Activated CD4-positive, alpha-beta T cell treated with anti-CD3 and anti-CD28 coated beads, Interleukin-10, Interleukin-2, amounts not matched to agents 100 ng/mL and 50 ng/mL, durations not matched to agents 16 hours and 8 hours (primary cell): ENCODE measurements around the gene SARDH.
"Not testable (repeated sequence)": the region's sequence is repeated elsewhere in the genome, so short reads cannot be mapped to it uniquely, and the experiment has no call there.

Experiments used
- DNase-seq: peaks from one replicate; pipeline ENCODE4 v3.0.0-alpha.2; 2020

SARDH gene

GRCh38 chr9:133759146-133759900 lies 21.2 kb upstream of the SARDH start:
- DNase-seq, result no peak

- no peak for DNase-seq
These were observed 20.1 kb upstream of the SARDH start for GRCh38 chr9:133758228-133758627.

- DNase-seq, result no peak
These were observed 16.6 kb upstream of the SARDH start for GRCh38 chr9:133754688-133755227.

- DNase-seq, result no peak
These were observed 16.0 kb upstream of the SARDH start for GRCh38 chr9:133754187-133754586.

GRCh38 chr9:133752739-133753446 lies 14.7 kb upstream of the SARDH start:
- no peak for DNase-seq

- no peak for DNase-seq
These were observed 13.0 kb upstream of the SARDH start for GRCh38 chr9:133750982-133751649.

GRCh38 chr9:133747309-133747708 lies 9.2 kb upstream of the SARDH start:
- DNase-seq, result no peak

GRCh38 chr9:133744528-133744927 lies 6.4 kb upstream of the SARDH start:
- DNase-seq, result not testable (repeated sequence)

GRCh38 chr9:133742849-133743444 lies 4.8 kb upstream of the SARDH start:
- DNase-seq, result peak; percentile 69

- DNase-seq, result no peak
These were observed 4.1 kb upstream of the SARDH start for GRCh38 chr9:133742251-133742650.

GRCh38 chr9:133741716-133742115 lies 3.6 kb upstream of the SARDH start:
- DNase-seq, result no peak

GRCh38 chr9:133740911-133741310 lies 2.8 kb upstream of the SARDH start:
- DNase-seq, result no peak

- DNase-seq, result no peak
These were observed 1.5 kb upstream of the SARDH start for GRCh38 chr9:133739408-133740280.

GRCh38 chr9:133738640-133739225 lies 581 bp upstream of the SARDH start:
- DNase-seq, result no peak

- DNase-seq, result no peak
These were observed 930 bp downstream of the SARDH start for GRCh38 chr9:133737071-133737773.

- no peak for DNase-seq
These were observed 2.2 kb downstream of the SARDH start for GRCh38 chr9:133735931-133736330.

- DNase-seq, result no peak
These were observed 2.8 kb downstream of the SARDH start for GRCh38 chr9:133735415-133735775.

- DNase-seq, result no peak
These were observed 3.4 kb downstream of the SARDH start for GRCh38 chr9:133734590-133735414.

- DNase-seq, result no peak
These were observed 4.2 kb downstream of the SARDH start for GRCh38 chr9:133733796-133734533.

GRCh38 chr9:133733421-133733795 lies 4.7 kb downstream of the SARDH start:
- no peak for DNase-seq
